Neutrophil (primary cell): Measurements from ENCODE around the gene SLC24A1.

Experiments used
- H3K27ac ChIP-seq: fragments of 200-600 bp; sonication (generic); 2 replicates; pipeline ENCODE4 v1.5.1; 2016; ENCODE audit warnings: mild to moderate bottlenecking, moderate library complexity
- H3K27me3 ChIP-seq: fragments of 200-600 bp; sonication (generic); 2 replicates; pipeline ENCODE4 v1.6.0; 2016; ENCODE audit warnings: mild to moderate bottlenecking
- H3K36me3 ChIP-seq: fragments of 200-600 bp; sonication (generic); 2 replicates; pipeline ENCODE4 v1.5.1; 2017
- H3K4me1 ChIP-seq, 2 experiments: fragments of 200-600 bp in 1 of 2; sonication (generic) in 1 of 2; 1 replicate in 1 of 2; 2 replicates in 1 of 2; pipeline versions ENCODE4 v1.5.1 to v1.6.1; 2013 to 2016; ENCODE audit warnings: low read depth in 1 of 2, low read length in 1 of 2, mild to moderate bottlenecking in 1 of 2, moderate library complexity in 1 of 2; ENCODE audit not compliant: control insufficient read depth in 1 of 2, insufficient read depth in 1 of 2
- H3K4me3 ChIP-seq, 2 experiments: fragments of 200-600 bp in 1 of 2; sonication (generic) in 1 of 2; 1 replicate in 1 of 2; 2 replicates in 1 of 2; pipeline ENCODE4 v1.5.1; 2013 to 2016; ENCODE audit warnings: low read depth in 1 of 2, low read length in 1 of 2, mild to moderate bottlenecking in 1 of 2, moderate library complexity in 1 of 2
- H3K9me3 ChIP-seq: fragments of 200-600 bp; sonication (generic); 2 replicates; pipeline ENCODE4 v1.5.1; 2016
- CTCF ChIP-seq: fragments of 200-600 bp; sonication (generic); IDR thresholded peaks from 2 replicates; pipeline ENCODE4 v1.5.1; 2016; ENCODE audit warnings: antibody characterized with exemption

SLC24A1 gene

GRCh38 chr15:65680544-65680943 lies 58.8 kb downstream of the SLC24A1 start:
- Histone ChIP-seq H3K27me3 (no peaks in the 10 kb centered on the region), H3K4me3 (no peak overlapping the region), H3K27ac (no peak overlapping the region), H3K4me1 (no peaks in the 10 kb centered on the region), H3K9me3 (no peaks in the 10 kb centered on the region), H3K36me3 (peaks cover 6% of the 10 kb centered on the region)
- TF ChIP-seq CTCF: no peak

GRCh38 chr15:65682404-65682911 lies 60.7 kb downstream of the SLC24A1 start:
- H3K36me3 ChIP-seq: peaks cover 6% of the 10 kb centered on the region
- H3K27ac ChIP-seq: no peak overlapping the region
- no peaks in the 10 kb centered on the region for H3K27me3 ChIP-seq
- no peak overlapping the region for H3K4me3 ChIP-seq
- no peaks in the 10 kb centered on the region for H3K9me3 ChIP-seq
- no peak for TF ChIP-seq CTCF
- no peaks in the 10 kb centered on the region for H3K4me1 ChIP-seq

- H3K36me3 ChIP-seq: peaks cover 44% of the 10 kb centered on the region
- no peak overlapping the region for H3K27ac ChIP-seq
- H3K27me3 ChIP-seq: no peaks in the 10 kb centered on the region
- no peak overlapping the region for H3K4me3 ChIP-seq
- H3K4me1 ChIP-seq: no peaks in the 10 kb centered on the region
- no peaks in the 10 kb centered on the region for H3K9me3 ChIP-seq
- no peak for TF ChIP-seq CTCF
Observed at GRCh38 chr15:65688462-65688861, 66.7 kb downstream of the SLC24A1 start.

- H3K27ac ChIP-seq: no peak overlapping the region
- H3K9me3 ChIP-seq: no peaks in the 10 kb centered on the region
- TF ChIP-seq CTCF: no peak
- no peaks in the 10 kb centered on the region for H3K27me3 ChIP-seq
- H3K4me1 ChIP-seq: no peaks in the 10 kb centered on the region
- no peak overlapping the region for H3K4me3 ChIP-seq
- peaks cover 56% of the 10 kb centered on the region for H3K36me3 ChIP-seq
Observed at GRCh38 chr15:65690173-65690572, 68.4 kb downstream of the SLC24A1 start.

- Histone ChIP-seq H3K9me3 (no peaks in the 10 kb centered on the region), H3K36me3 (peaks cover 62% of the 10 kb centered on the region), H3K4me1 (no peaks in the 10 kb centered on the region), H3K4me3 (no peak overlapping the region), H3K27me3 (no peaks in the 10 kb centered on the region), H3K27ac (no peak overlapping the region)
- TF ChIP-seq CTCF: no peak
Observed at GRCh38 chr15:65690778-65691177, 69.0 kb downstream of the SLC24A1 start.

- H3K27me3 ChIP-seq: no peaks in the 10 kb centered on the region
- peaks cover 63% of the 10 kb centered on the region for H3K36me3 ChIP-seq
- no peak for TF ChIP-seq CTCF
- H3K4me1 ChIP-seq: no peaks in the 10 kb centered on the region
- H3K27ac ChIP-seq: no peak overlapping the region
- H3K4me3 ChIP-seq: no peak overlapping the region
- H3K9me3 ChIP-seq: no peaks in the 10 kb centered on the region
Observed at GRCh38 chr15:65695081-65695480, 73.3 kb downstream of the SLC24A1 start.
